H1 (cell line): ENCODE data around the gene QPCT. TPM values are rescaled to one million over a fixed set of nuclear protein-coding genes. Genes with fewer than 3 reads are reported as not detected.
A peak's percentile ranks its signal among the peaks of the same experiment; 100 is the strongest.

Source experiments
- CTCF ChIA-PET: fragments of 300-600 bp; sonication (Branson Sonifier 250); formaldehyde crosslinking; loops from one replicate; lab custom pipeline; 2021; ENCODE audit not compliant: partially characterized antibody; lab: Charles Lee
- POLR2A ChIA-PET: fragments of 300-600 bp; sonication (Branson Sonifier 250); formaldehyde crosslinking; loops from one replicate; lab custom pipeline; 2021; ENCODE audit warnings: inconsistent platforms; ENCODE audit not compliant: partially characterized antibody; lab: Charles Lee
- DNase-seq, 2 experiments: peaks; one replicate each; pipeline versions ENCODE4 v3.0.0 to v3.0.0-alpha.2; 2010 to 2022; ENCODE audit warnings: low spot score in 2 of 2, low read depth in 1 of 2, mixed read lengths in 1 of 2
- FAIRE-seq: peaks from 2 replicates; lab custom pipeline; 2011; peaks lifted over from hg19 to GRCh38; lab: Jason Lieb, UNC
- H2AFZ ChIP-seq: 2 replicates; pipeline ENCODE4 v1.8.1; 2012; ENCODE audit warnings: low read length, inconsistent platforms
- H2AK5ac ChIP-seq: 2 replicates; pipeline ENCODE4 v1.6.1; 2013; ENCODE audit warnings: low read depth, low read length
- H2BK120ac ChIP-seq: replicated peaks from 2 replicates; pipeline ENCODE3; 2013; ENCODE audit warnings: low read depth, low read length, inconsistent platforms
- H2BK12ac ChIP-seq: 2 replicates; pipeline ENCODE4 v1.6.1; 2013; ENCODE audit warnings: low read depth, low read length
- H2BK15ac ChIP-seq: 2 replicates; pipeline ENCODE4 v1.6.1; 2013; ENCODE audit warnings: low read length
- H2BK20ac ChIP-seq: 2 replicates; pipeline ENCODE4 v1.6.1; 2013; ENCODE audit warnings: low read length
- H2BK5ac ChIP-seq: 2 replicates; pipeline ENCODE4 v1.6.1; 2013; ENCODE audit warnings: low read depth, low read length
- H3K14ac ChIP-seq: 2 replicates; pipeline ENCODE4 v1.6.1; 2013; ENCODE audit warnings: inconsistent platforms; ENCODE audit not compliant: insufficient read length
- H3K18ac ChIP-seq: 2 replicates; pipeline ENCODE4 v1.6.1; 2013; ENCODE audit warnings: low read length; ENCODE audit errors: extremely low read depth
- H3K23ac ChIP-seq: 2 replicates; pipeline ENCODE4 v1.6.1; 2013; ENCODE audit warnings: inconsistent platforms; ENCODE audit not compliant: insufficient read length
- H3K23me2 ChIP-seq: 2 replicates; pipeline ENCODE4 v1.6.1; 2013; ENCODE audit warnings: low read depth, low read length
- H3K27ac ChIP-seq: 2 replicates; pipeline ENCODE4 v1.6.1; 2011; ENCODE audit warnings: low read depth, low read length, inconsistent platforms
- H3K27me3 ChIP-seq, 4 experiments: replicated peaks in 1 of 4; 1 replicate in 1 of 4; 2 replicates in 3 of 4; pipeline versions ENCODE4 v1.6.1 to v1.8.1; 2011 to 2013; ENCODE audit warnings: low read length in 3 of 4, mild to moderate bottlenecking in 3 of 4, inconsistent platforms in 2 of 4, mixed read lengths in 2 of 4, moderate library complexity in 1 of 4; ENCODE audit not compliant: control insufficient read depth in 3 of 4, insufficient read depth in 3 of 4; ENCODE audit errors: extremely low read depth in 1 of 4
- H3K36me3 ChIP-seq, 4 experiments: 2 replicates each; pipeline versions ENCODE4 v1.6.1 to v1.8.1; 2011 to 2013; ENCODE audit warnings: mild to moderate bottlenecking in 4 of 4, low read length in 3 of 4, moderate library complexity in 2 of 4, control low read depth in 1 of 4, inconsistent platforms in 1 of 4; ENCODE audit not compliant: insufficient read depth in 4 of 4, control insufficient read depth in 2 of 4
- H3K4ac ChIP-seq: replicated peaks from 2 replicates; pipeline ENCODE3; 2013; ENCODE audit warnings: low read length, low read depth, mixed read lengths, inconsistent platforms; ENCODE audit not compliant: insufficient read length
- H3K4me1 ChIP-seq, 4 experiments: replicated peaks in 1 of 4; 1 replicate in 1 of 4; 2 replicates in 3 of 4; pipeline versions ENCODE4 v1.6.1 to v1.8.1; 2011 to 2013; ENCODE audit warnings: low read length in 3 of 4, inconsistent platforms in 2 of 4, mixed read lengths in 1 of 4; ENCODE audit not compliant: insufficient read depth in 4 of 4, control insufficient read depth in 3 of 4
- H3K4me2 ChIP-seq, 2 experiments: 2 replicates each; pipeline versions ENCODE4 v1.6.1 to v1.8.1; 2011 to 2013; ENCODE audit warnings: low read depth in 2 of 2, low read length in 2 of 2, control low read depth in 1 of 2, inconsistent platforms in 1 of 2, mild to moderate bottlenecking in 1 of 2; ENCODE audit not compliant: insufficient read depth in 1 of 2
- H3K4me3 ChIP-seq, 4 experiments: fragments of 200-600, 300-600 bp in 1 of 4; sonication (generic), shearing (Covaris generic), sonication (Bioruptor Twin) in 1 of 4; 2 replicates each; pipeline versions ENCODE4 v1.5.1 to v1.8.1; 2011 to 2016; ENCODE audit warnings: low read length in 4 of 4, low read depth in 3 of 4, control low read depth in 2 of 4, inconsistent platforms in 2 of 4, mild to moderate bottlenecking in 2 of 4, mixed read lengths in 1 of 4, moderate library complexity in 1 of 4; ENCODE audit not compliant: insufficient read depth in 2 of 4; ENCODE audit errors: extremely low read depth in 1 of 4
- H3K56ac ChIP-seq: replicated peaks from 2 replicates; pipeline ENCODE3; 2013; ENCODE audit warnings: low read depth, mild to moderate bottlenecking, mixed read lengths, low read length, inconsistent platforms; ENCODE audit not compliant: insufficient read length
- H3K79me1 ChIP-seq: 2 replicates; pipeline ENCODE4 v1.6.1; 2013; ENCODE audit warnings: low read depth, low read length, control low read depth
- H3K79me2 ChIP-seq, 2 experiments: 2 replicates each; pipeline versions ENCODE4 v1.6.1 to v1.8.1; 2012 to 2013; ENCODE audit warnings: low read length in 2 of 2, mild to moderate bottlenecking in 2 of 2, inconsistent platforms in 1 of 2; ENCODE audit not compliant: insufficient read depth in 2 of 2, control insufficient read depth in 1 of 2
- H3K9ac ChIP-seq, 4 experiments: replicated peaks in 1 of 4; 1 replicate in 1 of 4; 2 replicates in 3 of 4; pipeline versions ENCODE4 v1.6.1 to v1.8.1; 2011 to 2013; ENCODE audit warnings: low read depth in 3 of 4, low read length in 3 of 4, control low read depth in 2 of 4, mild to moderate bottlenecking in 2 of 4, moderate library complexity in 2 of 4, inconsistent platforms in 1 of 4; ENCODE audit errors: extremely low read depth in 1 of 4
- H3K9me3 ChIP-seq, 2 experiments: 2 replicates each; pipeline versions ENCODE4 v1.6.1 to v1.8.1; 2012 to 2013; ENCODE audit warnings: mild to moderate bottlenecking in 2 of 2, moderate library complexity in 2 of 2, control low read depth in 1 of 2, inconsistent platforms in 1 of 2, low read depth in 1 of 2, low read length in 1 of 2, mixed read lengths in 1 of 2; ENCODE audit not compliant: insufficient read depth in 2 of 2
- H4K20me1 ChIP-seq, 2 experiments: replicated peaks in 1 of 2; 2 replicates each; pipeline versions ENCODE3 to v1.8.1; 2011 to 2013; ENCODE audit warnings: inconsistent platforms in 2 of 2, low read length in 2 of 2, mild to moderate bottlenecking in 1 of 2; ENCODE audit not compliant: insufficient read depth in 2 of 2, control insufficient read depth in 1 of 2
- H4K5ac ChIP-seq: 2 replicates; pipeline ENCODE4 v1.6.1; 2013; ENCODE audit warnings: low read length, low read depth, mixed read lengths, inconsistent platforms; ENCODE audit not compliant: insufficient read length
- H4K8ac ChIP-seq: 2 replicates; pipeline ENCODE4 v1.8.0; 2013; ENCODE audit warnings: mild to moderate bottlenecking, moderate library complexity, low read length, inconsistent platforms; ENCODE audit not compliant: insufficient read depth; ENCODE audit errors: extremely low read depth
- H4K91ac ChIP-seq: replicated peaks from 2 replicates; pipeline ENCODE3; 2013; ENCODE audit warnings: low read length, mixed read lengths, inconsistent platforms; ENCODE audit not compliant: insufficient read length
- ASH2L ChIP-seq: fragments of 200-600, 300-600 bp; sonication (generic); IDR thresholded peaks from one replicate; pipeline ENCODE4 v1.7.1; 2017; ENCODE audit warnings: low read length
- CHD2 ChIP-seq: IDR thresholded peaks from 2 replicates; pipeline ENCODE4 v1.6.1; 2012; ENCODE audit warnings: low read length, improper control_type of control experiment
- HDAC6 ChIP-seq: IDR thresholded peaks from one replicate; pipeline ENCODE4 v1.7.1; 2012; ENCODE audit warnings: low read depth, mild to moderate bottlenecking, inconsistent platforms, low read length, moderate library complexity
- JUN ChIP-seq: IDR thresholded peaks from 2 replicates; pipeline ENCODE4 v1.6.1; 2011; ENCODE audit warnings: low read depth, mild to moderate bottlenecking, improper control_type of control experiment, low read length
- POLR2AphosphoS5 ChIP-seq: IDR thresholded peaks from 2 replicates; pipeline ENCODE4 v1.6.1; 2011; ENCODE audit warnings: low read depth, low read length
- RBBP5 ChIP-seq: IDR thresholded peaks from 2 replicates; pipeline ENCODE4 v1.7.1; 2012; ENCODE audit warnings: low read depth, mild to moderate bottlenecking, inconsistent platforms, low read length, moderate library complexity, borderline replicate concordance
- RNF2 ChIP-seq: fragments of 200-900, 300-1000 bp; sonication (generic); IDR thresholded peaks from 2 replicates; pipeline ENCODE4 v1.7.1; 2016; ENCODE audit warnings: borderline replicate concordance, low read depth, mild to moderate bottlenecking, antibody characterized with exemption, low read length; ENCODE audit not compliant: poor library complexity, severe bottlenecking; ENCODE audit errors: missing control alignments
- SP4 ChIP-seq: IDR thresholded peaks from 2 replicates; pipeline ENCODE4 v1.6.1; 2012; ENCODE audit warnings: low read length, inconsistent platforms
- YY1 ChIP-seq: IDR thresholded peaks from 2 replicates; pipeline ENCODE4 v1.6.1; 2011; ENCODE audit warnings: low read depth, mild to moderate bottlenecking, low read length
- ZNF274 ChIP-seq: IDR thresholded peaks from 2 replicates; pipeline ENCODE4 v1.7.0; 2012; ENCODE audit warnings: low read length, borderline replicate concordance; ENCODE audit errors: extremely low read depth
- polyA plus RNA-seq, 7 experiments: library from polyadenylated mRNA; depleted of rRNA in 3 of 7; stranded (reverse) in 5 of 7; unstranded in 2 of 7; fragments of >200 nt in 5 of 7; fragments of 200-250 nt in 2 of 7; gene quantifications; 1 replicate in 5 of 7; 2 replicates in 1 of 7; 4 replicates in 1 of 7; pipeline versions ENCODE4 v1.2.1 to v1.2.3, GENCODE V29; 2011 to 2013; ENCODE audit warnings: missing spikeins in 2 of 7, mixed read lengths in 2 of 7
- total RNA-seq: library from RNA; stranded (reverse); fragmentation: NEBNext Ultra II Directional; extraction: Animal tissue kit (Norgen Biotek cat#: 25700); gene quantifications from 2 replicates; pipeline ENCODE4 v1.2.1, GENCODE V29; 2021

QPCT gene
- total and polyA plus RNA-seq, 2 of the 8 experiments (the other 6 are each of a cell fraction or from before 2014, with no cell fraction given) = 4.0 to 4.3 TPM

- no peak overlapping the region for H2BK120ac ChIP-seq
- no peak overlapping the region for H2BK15ac ChIP-seq
- POLR2A ChIA-PET = no interaction called here
- H3K27me3 ChIP-seq = no peaks in the 10 kb centered on the region
- no peaks in the 10 kb centered on the region for H3K79me2 ChIP-seq
- TF ChIP-seq CHD2 = no peak
- TF ChIP-seq JUN = no peak
- no peak for TF ChIP-seq YY1
- TF ChIP-seq SP4 = no peak
- no peak for TF ChIP-seq ASH2L
- no peak for TF ChIP-seq RNF2
- TF ChIP-seq HDAC6 = no peak
- TF ChIP-seq RBBP5 = no peak
- no peak for TF ChIP-seq POLR2AphosphoS5
- no peak for TF ChIP-seq ZNF274
- TF ChIP-seq, all 59 proteins: peak for 0
- H4K5ac ChIP-seq = no peak overlapping the region
- H3K56ac ChIP-seq = no peak overlapping the region
- H3K9me3 ChIP-seq = no peaks in the 10 kb centered on the region
- no peak overlapping the region for H4K8ac ChIP-seq
- no peak overlapping the region for H4K91ac ChIP-seq
- H2BK5ac ChIP-seq = no peak overlapping the region
- no peaks in the 10 kb centered on the region for H3K36me3 ChIP-seq
- no peak overlapping the region for H3K4me2 ChIP-seq
- peak overlapping the region; percentile 52 for H3K23ac ChIP-seq
- H3K4me3 ChIP-seq = no peak overlapping the region
- DNase-seq = no peak
- H3K4me1 ChIP-seq = no peaks in the 10 kb centered on the region
- H3K23me2 ChIP-seq = no peaks in the 10 kb centered on the region
- H3K27ac ChIP-seq = no peak overlapping the region
- H2AK5ac ChIP-seq = no peak overlapping the region
- CTCF ChIA-PET = no interaction called here
- H2BK12ac ChIP-seq = no peak overlapping the region
- FAIRE-seq = no peak
- H3K9ac ChIP-seq = no peak overlapping the region
- no peak overlapping the region for H2AFZ ChIP-seq
- no peak overlapping the region for H3K4ac ChIP-seq
- H3K18ac ChIP-seq = no peak overlapping the region
- no peak overlapping the region for H3K14ac ChIP-seq
- no peak overlapping the region for H2BK20ac ChIP-seq
- H3K79me1 ChIP-seq = no peaks in the 10 kb centered on the region
- no peaks in the 10 kb centered on the region for H4K20me1 ChIP-seq
These were observed 27.6 kb downstream of the QPCT start for GRCh38 chr2:37372000-37372399.
